ENCODE data around the gene TMA7.

DNA sequence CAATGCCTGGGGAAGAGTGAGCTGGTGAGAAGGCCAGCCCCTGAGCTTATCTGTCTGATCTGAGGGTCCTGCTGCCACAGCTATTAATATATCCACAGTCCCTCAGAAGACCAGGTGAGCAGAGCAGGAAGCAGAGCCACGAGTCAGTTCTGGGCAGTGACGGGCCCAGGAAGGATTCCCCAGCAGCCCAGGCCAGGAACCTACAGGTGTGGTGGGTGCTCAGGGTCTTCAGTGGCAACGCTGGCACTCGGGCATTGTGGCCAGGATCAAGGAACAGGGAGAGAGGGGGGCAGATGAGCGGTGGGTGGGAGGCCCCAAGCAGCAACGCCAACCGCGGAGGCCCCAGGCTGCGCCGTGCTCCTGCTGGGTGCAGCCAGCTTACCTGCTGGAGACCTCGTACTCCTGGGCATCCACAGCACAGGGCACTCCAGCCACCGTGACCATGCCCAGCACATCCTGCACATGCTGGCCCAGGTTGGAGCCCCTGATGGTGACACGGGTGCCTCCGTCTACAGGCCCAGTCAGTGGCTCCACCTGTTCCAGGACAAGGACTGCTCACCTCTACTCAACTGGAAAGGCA, 22.4 kb upstream of the TMA7 start:
- TF ChIP-seq CHD2 (IDR thresholded peaks at IDR 0.05; ENCODE audit: low read depth, low read length) = no peak
- TF ChIP-seq SIRT6 (IDR thresholded peaks at IDR 0.05; ENCODE audit: low read depth, low read length) = no peak

Measured in K562 (cell line).